Measurements from ENCODE around the gene MPLKIP. TPM values are rescaled to one million over a fixed set of nuclear protein-coding genes. Genes with fewer than 3 reads are reported as not detected.

The MPLKIP gene
- total and polyA plus RNA-seq, 10 of the 15 experiments (the other 5 are each of a cell fraction or from before 2014, with no cell fraction given) = 4.6 to 78.8 (median 37.2) TPM

- Histone ChIP-seq H3K36me3 (ENCODE audit: control insufficient read depth in 2 of 2, insufficient read depth in 2 of 2, low read length in 1 of 2) (no peaks in the 10 kb centered on the region), H3K27ac (ENCODE audit: control insufficient read depth, insufficient read depth) (no peak overlapping the region), H3K4me2 (ENCODE audit: control insufficient read depth, insufficient read depth) (no peak overlapping the region), H2AFZ (ENCODE audit: control insufficient read depth, low read depth, low read length) (no peak overlapping the region), H3K4me1 (ENCODE audit: control insufficient read depth, insufficient read depth, low read length) (no peaks in the 10 kb centered on the region), H3K9me3 (replicated peaks; ENCODE audit: control insufficient read depth, insufficient read depth, low read length) (no peaks in the 10 kb centered on the region), H3K9ac (ENCODE audit: control insufficient read depth, insufficient read depth, low read length) (no peak overlapping the region), H3K4me3 (no peak overlapping the region), H3K27me3 (replicated peaks in 1 of 2; ENCODE audit: control insufficient read depth in 2 of 2, insufficient read depth in 2 of 2, low read length in 1 of 2) (no peaks in the 10 kb centered on the region; a peak in 1 of 4 replicates), H3K79me2 (ENCODE audit: control insufficient read depth, insufficient read depth, low read length) (no peaks in the 10 kb centered on the region), H4K20me1 (ENCODE audit: control insufficient read depth, insufficient read depth) (no peaks in the 10 kb centered on the region)
- WGBS (ENCODE audit: insufficient coverage, insufficient replicate concordance, low lambda C conversion rate, missing lambda C conversion rate) = 60% methylated on average over 5 of the region's 5 CpGs
- TF ChIP-seq TCF7 (IDR thresholded peaks at IDR 0.05; ENCODE audit: borderline replicate concordance) (no peak), ZBTB33 (IDR thresholded peaks at IDR 0.05) (no peak), ZBED1 (IDR thresholded peaks at IDR 0.05; ENCODE audit: borderline replicate concordance) (no peak), NR2C2 (IDR thresholded peaks at IDR 0.05; ENCODE audit: borderline replicate concordance, control insufficient read depth, insufficient read length, low read depth) (no peak), JUNB (IDR thresholded peaks at IDR 0.05) (no peak), MLLT1 (IDR thresholded peaks at IDR 0.05) (no peak), JUND (IDR thresholded peaks at IDR 0.05; ENCODE audit: low read depth, low read length) (no peak), DPF2 (IDR thresholded peaks at IDR 0.05) (no peak), IRF4 (IDR thresholded peaks at IDR 0.05; ENCODE audit: low read depth, low read length) (no peak), SUPT20H (IDR thresholded peaks at IDR 0.05; ENCODE audit: borderline replicate concordance, control insufficient read depth, low read depth, low read length) (no peak), KAT2A (conservative IDR thresholded peaks at IDR 0.05; ENCODE audit: control insufficient read depth, low read depth, low read length) (no peak), POU2F2 (IDR thresholded peaks at IDR 0.05; ENCODE audit: borderline replicate concordance, low read depth, low read length) (no peak), YBX1 (IDR thresholded peaks at IDR 0.05) (no peak)
- TF ChIP-seq, protein P1, sequence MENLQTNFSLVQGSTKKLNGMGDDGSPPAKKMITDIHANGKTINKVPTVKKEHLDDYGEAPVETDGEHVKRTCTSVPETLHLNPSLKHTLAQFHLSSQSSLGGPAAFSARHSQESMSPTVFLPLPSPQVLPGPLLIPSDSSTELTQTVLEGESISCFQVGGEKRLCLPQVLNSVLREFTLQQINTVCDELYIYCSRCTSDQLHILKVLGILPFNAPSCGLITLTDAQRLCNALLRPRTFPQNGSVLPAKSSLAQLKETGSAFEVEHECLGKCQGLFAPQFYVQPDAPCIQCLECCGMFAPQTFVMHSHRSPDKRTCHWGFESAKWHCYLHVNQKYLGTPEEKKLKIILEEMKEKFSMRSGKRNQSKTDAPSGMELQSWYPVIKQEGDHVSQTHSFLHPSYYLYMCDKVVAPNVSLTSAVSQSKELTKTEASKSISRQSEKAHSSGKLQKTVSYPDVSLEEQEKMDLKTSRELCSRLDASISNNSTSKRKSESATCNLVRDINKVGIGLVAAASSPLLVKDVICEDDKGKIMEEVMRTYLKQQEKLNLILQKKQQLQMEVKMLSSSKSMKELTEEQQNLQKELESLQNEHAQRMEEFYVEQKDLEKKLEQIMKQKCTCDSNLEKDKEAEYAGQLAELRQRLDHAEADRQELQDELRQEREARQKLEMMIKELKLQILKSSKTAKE (IDR thresholded peaks at IDR 0.05; ENCODE audit: low read depth, poor library complexity, severe bottlenecking) = no peak
- TF ChIP-seq, protein P2, sequence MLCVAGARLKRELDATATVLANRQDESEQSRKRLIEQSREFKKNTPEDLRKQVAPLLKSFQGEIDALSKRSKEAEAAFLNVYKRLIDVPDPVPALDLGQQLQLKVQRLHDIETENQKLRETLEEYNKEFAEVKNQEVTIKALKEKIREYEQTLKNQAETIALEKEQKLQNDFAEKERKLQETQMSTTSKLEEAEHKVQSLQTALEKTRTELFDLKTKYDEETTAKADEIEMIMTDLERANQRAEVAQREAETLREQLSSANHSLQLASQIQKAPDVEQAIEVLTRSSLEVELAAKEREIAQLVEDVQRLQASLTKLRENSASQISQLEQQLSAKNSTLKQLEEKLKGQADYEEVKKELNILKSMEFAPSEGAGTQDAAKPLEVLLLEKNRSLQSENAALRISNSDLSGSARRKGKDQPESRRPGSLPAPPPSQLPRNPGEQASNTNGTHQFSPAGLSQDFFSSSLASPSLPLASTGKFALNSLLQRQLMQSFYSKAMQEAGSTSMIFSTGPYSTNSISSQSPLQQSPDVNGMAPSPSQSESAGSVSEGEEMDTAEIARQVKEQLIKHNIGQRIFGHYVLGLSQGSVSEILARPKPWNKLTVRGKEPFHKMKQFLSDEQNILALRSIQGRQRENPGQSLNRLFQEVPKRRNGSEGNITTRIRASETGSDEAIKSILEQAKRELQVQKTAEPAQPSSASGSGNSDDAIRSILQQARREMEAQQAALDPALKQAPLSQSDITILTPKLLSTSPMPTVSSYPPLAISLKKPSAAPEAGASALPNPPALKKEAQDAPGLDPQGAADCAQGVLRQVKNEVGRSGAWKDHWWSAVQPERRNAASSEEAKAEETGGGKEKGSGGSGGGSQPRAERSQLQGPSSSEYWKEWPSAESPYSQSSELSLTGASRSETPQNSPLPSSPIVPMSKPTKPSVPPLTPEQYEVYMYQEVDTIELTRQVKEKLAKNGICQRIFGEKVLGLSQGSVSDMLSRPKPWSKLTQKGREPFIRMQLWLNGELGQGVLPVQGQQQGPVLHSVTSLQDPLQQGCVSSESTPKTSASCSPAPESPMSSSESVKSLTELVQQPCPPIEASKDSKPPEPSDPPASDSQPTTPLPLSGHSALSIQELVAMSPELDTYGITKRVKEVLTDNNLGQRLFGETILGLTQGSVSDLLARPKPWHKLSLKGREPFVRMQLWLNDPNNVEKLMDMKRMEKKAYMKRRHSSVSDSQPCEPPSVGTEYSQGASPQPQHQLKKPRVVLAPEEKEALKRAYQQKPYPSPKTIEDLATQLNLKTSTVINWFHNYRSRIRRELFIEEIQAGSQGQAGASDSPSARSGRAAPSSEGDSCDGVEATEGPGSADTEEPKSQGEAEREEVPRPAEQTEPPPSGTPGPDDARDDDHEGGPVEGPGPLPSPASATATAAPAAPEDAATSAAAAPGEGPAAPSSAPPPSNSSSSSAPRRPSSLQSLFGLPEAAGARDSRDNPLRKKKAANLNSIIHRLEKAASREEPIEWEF (IDR thresholded peaks at IDR 0.05; ENCODE audit: insufficient replicate concordance, low read depth, low read length) = no peak
- ATAC-seq (no peak), FAIRE-seq (no peak), DNase-seq (ENCODE audit: low read depth, low spot score) (no peak)
- SMC1A ChIA-PET (ENCODE audit: uncharacterized antibody, unreplicated experiment) = no interaction called here
- RAD21 ChIA-PET (ENCODE audit: unreplicated experiment) = no interaction called here
- CTCF ChIA-PET = no interaction called here
- in situ Hi-C loops (cut with MboI) = no loop called here
- no TSS peak for BruUV-seq (replicated peaks)
- intact Hi-C loops (cut with micrococcal nuclease; ENCODE audit: unreplicated experiment) = no loop called here
- POLR2A ChIA-PET = no interaction called here
Measured at GRCh38 chr7:40177071-40177470, 42.6 kb upstream of the MPLKIP start.

All from GM12878 (cell line).